Measurements from ENCODE around the gene SLC15A1. TPM values are rescaled to one million over a fixed set of nuclear protein-coding genes. Genes with fewer than 3 reads are reported as not detected.

SLC15A1 gene
- polyA plus RNA-seq, 1 donor (not counting 4 experiments of a cell fraction or from before 2014, with no cell fraction given): 0.10 TPM

DNA sequence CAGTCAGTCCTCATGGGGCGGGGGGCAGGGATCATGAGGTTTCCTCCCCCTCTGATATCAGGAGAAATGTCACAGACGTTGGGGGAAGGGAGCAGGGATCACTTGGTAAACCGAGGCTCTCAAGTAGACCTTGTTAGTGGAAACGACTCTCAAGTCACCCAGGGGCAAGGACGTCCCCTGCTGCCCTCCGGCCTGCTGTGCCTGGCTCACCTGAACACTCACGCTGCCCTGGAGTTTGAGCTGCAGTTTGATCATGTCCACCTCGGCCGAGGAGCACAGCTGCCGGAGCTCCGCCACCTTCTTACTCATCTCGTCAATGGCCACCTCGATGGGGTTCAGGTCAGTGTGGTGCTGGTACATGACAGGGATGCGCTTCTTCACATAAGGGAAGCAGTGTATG is 47.6 kb upstream of the SLC15A1 start:
- Histone ChIP-seq H3K36me3 (ENCODE audit: control insufficient read depth in 2 of 2, extremely low read depth in 1 of 2, insufficient read depth in 2 of 2, low read length in 2 of 2) (peaks cover 32 to 51% of the 10 kb centered on the region in 2 experiments), H3K79me2 (ENCODE audit: control insufficient read depth, insufficient read depth, low read length) (no peaks in the 10 kb centered on the region), H3K9me3 (ENCODE audit: control insufficient read depth, low read depth, low read length) (no peaks in the 10 kb centered on the region), H3K4me1 (ENCODE audit: control insufficient read depth, extremely low read depth, insufficient read depth, low read length) (no peaks in the 10 kb centered on the region), H3K9me1 (ENCODE audit: control insufficient read depth, extremely low read depth, insufficient read depth, low read length) (no peaks in the 10 kb centered on the region), H3K9ac (ENCODE audit: control insufficient read depth, extremely low read depth, insufficient read depth, low read length) (no peak overlapping the region), H3K4me3 (ENCODE audit: control insufficient read depth in 2 of 3, extremely low read depth in 1 of 3, insufficient read depth in 2 of 3, low read depth in 1 of 3, low read length in 3 of 3) (no peak overlapping the region), H3K4me2 (ENCODE audit: control insufficient read depth, extremely low read depth, insufficient read depth, low read depth, low read length) (no peak overlapping the region), H3K27ac (ENCODE audit: control insufficient read depth, insufficient read depth, low read length) (no peak overlapping the region), H3K27me3 (ENCODE audit: control insufficient read depth, extremely low read depth, insufficient read depth, low read length) (no peaks in the 10 kb centered on the region), H2AFZ (ENCODE audit: control insufficient read depth, low read length) (no peak overlapping the region), H4K20me1 (ENCODE audit: control insufficient read depth, extremely low read depth, insufficient read depth, low read length) (no peaks in the 10 kb centered on the region)
- no peak for DNase-seq (ENCODE audit: low read depth, low spot score)
- dilution Hi-C loops (cut with MboI; ENCODE audit: extremely low pct_ligation_motif_present, low sequenced_read_pairs): no loop called here
- no peak for FAIRE-seq
- TF ChIP-seq, protein P1, sequence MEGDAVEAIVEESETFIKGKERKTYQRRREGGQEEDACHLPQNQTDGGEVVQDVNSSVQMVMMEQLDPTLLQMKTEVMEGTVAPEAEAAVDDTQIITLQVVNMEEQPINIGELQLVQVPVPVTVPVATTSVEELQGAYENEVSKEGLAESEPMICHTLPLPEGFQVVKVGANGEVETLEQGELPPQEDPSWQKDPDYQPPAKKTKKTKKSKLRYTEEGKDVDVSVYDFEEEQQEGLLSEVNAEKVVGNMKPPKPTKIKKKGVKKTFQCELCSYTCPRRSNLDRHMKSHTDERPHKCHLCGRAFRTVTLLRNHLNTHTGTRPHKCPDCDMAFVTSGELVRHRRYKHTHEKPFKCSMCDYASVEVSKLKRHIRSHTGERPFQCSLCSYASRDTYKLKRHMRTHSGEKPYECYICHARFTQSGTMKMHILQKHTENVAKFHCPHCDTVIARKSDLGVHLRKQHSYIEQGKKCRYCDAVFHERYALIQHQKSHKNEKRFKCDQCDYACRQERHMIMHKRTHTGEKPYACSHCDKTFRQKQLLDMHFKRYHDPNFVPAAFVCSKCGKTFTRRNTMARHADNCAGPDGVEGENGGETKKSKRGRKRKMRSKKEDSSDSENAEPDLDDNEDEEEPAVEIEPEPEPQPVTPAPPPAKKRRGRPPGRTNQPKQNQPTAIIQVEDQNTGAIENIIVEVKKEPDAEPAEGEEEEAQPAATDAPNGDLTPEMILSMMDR (optimal IDR thresholded peaks at IDR 0.05 in 1 of 3, IDR thresholded peaks at IDR 0.05 in 1 of 3, conservative IDR thresholded peaks at IDR 0.05 in 1 of 3; ENCODE audit: extremely low read depth in 1 of 3, insufficient read depth in 2 of 3, low read length in 3 of 3): no peak
- no peak for TF ChIP-seq EZH2 (IDR thresholded peaks at IDR 0.05; ENCODE audit: low read length)

DNA sequence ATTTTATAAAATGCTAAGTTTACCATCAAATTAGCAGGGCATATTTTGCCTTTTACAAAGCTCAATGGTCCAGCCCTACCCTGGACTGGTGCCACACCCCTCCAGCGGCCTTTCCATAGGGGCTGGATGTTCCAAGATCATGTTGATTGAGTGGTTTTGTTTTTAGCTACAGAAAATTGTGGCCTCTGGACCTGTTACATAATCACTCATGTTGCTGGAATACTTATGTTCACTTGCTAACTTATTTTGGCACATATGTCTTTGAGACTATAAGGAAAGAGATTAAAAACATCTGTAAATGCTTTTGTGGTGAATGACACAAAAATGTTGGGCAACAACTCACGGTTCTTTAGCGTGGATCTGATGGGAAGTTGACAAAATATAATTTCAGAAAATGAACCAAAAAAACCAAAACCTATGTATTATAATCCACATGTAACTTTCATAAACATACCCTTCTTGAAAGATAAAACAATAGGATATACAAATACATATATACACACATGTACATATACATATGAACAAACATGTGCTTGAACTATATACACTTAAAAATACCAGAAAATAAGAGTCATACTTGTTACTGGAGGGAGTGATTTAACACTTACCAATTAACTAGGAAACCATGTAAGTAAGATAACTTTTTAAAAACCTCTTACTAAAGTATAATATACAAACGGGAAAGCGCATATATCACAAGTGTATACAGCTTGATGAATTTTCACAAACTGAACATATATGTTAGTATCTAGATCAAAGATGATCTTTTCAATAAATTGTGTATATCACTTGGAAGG is 46.6 kb upstream of the SLC15A1 start:
- Histone ChIP-seq H3K4me1 (ENCODE audit: control insufficient read depth, extremely low read depth, insufficient read depth, low read length) (no peaks in the 10 kb centered on the region), H3K4me3 (ENCODE audit: control insufficient read depth in 2 of 3, extremely low read depth in 1 of 3, insufficient read depth in 2 of 3, low read depth in 1 of 3, low read length in 3 of 3) (no peak overlapping the region), H3K79me2 (ENCODE audit: control insufficient read depth, insufficient read depth, low read length) (no peaks in the 10 kb centered on the region), H4K20me1 (ENCODE audit: control insufficient read depth, extremely low read depth, insufficient read depth, low read length) (no peaks in the 10 kb centered on the region), H3K27me3 (ENCODE audit: control insufficient read depth, extremely low read depth, insufficient read depth, low read length) (no peaks in the 10 kb centered on the region), H3K9me3 (ENCODE audit: control insufficient read depth, low read depth, low read length) (no peaks in the 10 kb centered on the region), H3K9ac (ENCODE audit: control insufficient read depth, extremely low read depth, insufficient read depth, low read length) (no peak overlapping the region), H3K4me2 (ENCODE audit: control insufficient read depth, extremely low read depth, insufficient read depth, low read depth, low read length) (no peak overlapping the region), H3K9me1 (ENCODE audit: control insufficient read depth, extremely low read depth, insufficient read depth, low read length) (no peaks in the 10 kb centered on the region), H2AFZ (ENCODE audit: control insufficient read depth, low read length) (no peak overlapping the region), H3K27ac (ENCODE audit: control insufficient read depth, insufficient read depth, low read length) (no peak overlapping the region), H3K36me3 (ENCODE audit: control insufficient read depth in 2 of 2, extremely low read depth in 1 of 2, insufficient read depth in 2 of 2, low read length in 2 of 2) (peaks cover 31 to 57% of the 10 kb centered on the region in 2 experiments)
- no peak for TF ChIP-seq EZH2 (IDR thresholded peaks at IDR 0.05; ENCODE audit: low read length)
- TF ChIP-seq, protein P1 (optimal IDR thresholded peaks at IDR 0.05 in 1 of 3, IDR thresholded peaks at IDR 0.05 in 1 of 3, conservative IDR thresholded peaks at IDR 0.05 in 1 of 3; ENCODE audit: extremely low read depth in 1 of 3, insufficient read depth in 2 of 3, low read length in 3 of 3): no peak
- FAIRE-seq: no peak
- no peak for DNase-seq (ENCODE audit: low read depth, low spot score)
- dilution Hi-C loops (cut with MboI; ENCODE audit: extremely low pct_ligation_motif_present, low sequenced_read_pairs): no loop called here

Data from keratinocyte (primary cell).